Activated CD4-positive, alpha-beta memory T cell treated with anti-CD3 and anti-CD28 coated beads, Interleukin-2, amount 10 ng/mL, durations not matched to agents 7 days and 5 days (primary cell): ENCODE results near the gene ORC2. TPM values are rescaled to one million over a fixed set of nuclear protein-coding genes. Genes with fewer than 3 reads are reported as not detected.
A peak's percentile ranks its signal among the peaks of the same experiment; 100 is the strongest.
"Not testable (repeated sequence)": the region's sequence is repeated elsewhere in the genome, so short reads cannot be mapped to it uniquely, and the experiment has no call there.

ENCODE experiments used
- CTCF ChIA-PET: fragments of 350-600 bp; sonication (Branson Sonifier 250); formaldehyde crosslinking; loops from one replicate; lab custom pipeline; 2021; ENCODE audit warnings: antibody characterized with exemption, inconsistent platforms; lab: Charles Lee
- POLR2A ChIA-PET: fragments of 350-600 bp; sonication (Branson Sonifier 250); formaldehyde crosslinking; loops from one replicate; lab custom pipeline; 2021; ENCODE audit warnings: antibody characterized with exemption; lab: Charles Lee
- DNase-seq: peaks from one replicate; pipeline ENCODE4 v3.0.0-alpha.2; 2020
- H3K27ac Mint-ChIP-seq: one replicate; pipeline ENCODE4 v1.8.0; 2021; ENCODE audit warnings: mild to moderate bottlenecking, mixed read lengths
- H3K27me3 Mint-ChIP-seq: one replicate; pipeline ENCODE4 v1.8.0; 2021; ENCODE audit warnings: mixed read lengths
- H3K36me3 Mint-ChIP-seq: one replicate; pipeline ENCODE4 v1.8.0; 2021; ENCODE audit warnings: low read depth, mixed read lengths
- H3K4me1 Mint-ChIP-seq: one replicate; pipeline ENCODE4 v1.8.0; 2021; ENCODE audit warnings: mixed read lengths
- H3K4me3 Mint-ChIP-seq: one replicate; pipeline ENCODE4 v1.8.0; 2021; ENCODE audit warnings: mild to moderate bottlenecking, mixed read lengths
- H3K9me3 Mint-ChIP-seq: one replicate; pipeline ENCODE4 v1.8.0; 2021; ENCODE audit warnings: mixed read lengths
- total RNA-seq, 2 experiments: library from RNA; stranded (reverse); gene quantifications; one replicate each; pipeline ENCODE4 v1.2.3, GENCODE V29; 2021

Gene ORC2
- total RNA-seq: 10 to 100 TPM; 50.8 to 51.6 TPM

- Mint-ChIP-seq H3K9me3 (no peaks in the 10 kb centered on the region), H3K27ac (peak within 1 kb of the TSS; percentile 86), H3K27me3 (no peaks in the 10 kb centered on the region), H3K4me3 (peak within 1 kb of the TSS; percentile 92), H3K4me1 (peaks cover 72% of the 10 kb centered on the region), H3K36me3 (peaks cover 25% of the 10 kb centered on the region)
- ChIA-PET POLR2A (interaction anchor here (0.8 to 3.5 kb wide), 32 partner anchors 9 to 269 kb away, joined by 3 to 32 read pairs (median 4); partner anchors contain the start of genes BZW1, CASP10, CFLAR and CLK1), CTCF (interaction anchor here (0.6 to 3.6 kb wide), 39 partner anchors 8 to 444 kb away, joined by 3 to 54 read pairs (median 5); partner anchors contain the start of genes CASP10, CFLAR, NIF3L1 and PPIL3)
- DNase-seq: peak; percentile 93
These were observed at the start of gene ORC2 for GRCh38 chr2:200963124-200963917. ORC2 (minus strand) TSS chr2:200963660; CDS start chr2:200958123, 5,537 bp downstream.

GRCh38 chr2:201008296-201008829 is 44.9 kb upstream of the ORC2 start:
- CTCF ChIA-PET: interaction anchor here (0.9 kb wide), 1 partner anchor 169 kb away, joined by 3 read pairs; no protein-coding TSS in a partner anchor
- H3K36me3 Mint-ChIP-seq: peaks cover 21% of the 10 kb centered on the region

GRCh38 chr2:201007584-201007998 is 44.1 kb upstream of the ORC2 start:
- CTCF ChIA-PET: interaction anchor here (0.6 to 0.9 kb wide), 2 partner anchors 170 to 1184 kb away, joined by 3 read pairs; no protein-coding TSS in a partner anchor
- Mint-ChIP-seq H3K27me3 (no peaks in the 10 kb centered on the region), H3K4me1 (no peaks in the 10 kb centered on the region), H3K27ac (no peak overlapping the region), H3K9me3 (no peaks in the 10 kb centered on the region), H3K4me3 (no peak overlapping the region), H3K36me3 (peaks cover 21% of the 10 kb centered on the region)
- POLR2A ChIA-PET: interaction anchor here (0.9 kb wide), 1 partner anchor 64 kb away, joined by 3 read pairs; the partner anchor contains the start of gene NDUFB3
- no peak for DNase-seq

More at GRCh38 chr2:201008296-201008829, 44.9 kb upstream of the ORC2 start:
- Mint-ChIP-seq H3K27me3 (no peaks in the 10 kb centered on the region), H3K4me1 (no peaks in the 10 kb centered on the region), H3K27ac (no peak overlapping the region), H3K4me3 (no peak overlapping the region), H3K9me3 (no peaks in the 10 kb centered on the region)
- POLR2A ChIA-PET: no interaction called here
- no peak for DNase-seq

- Mint-ChIP-seq H3K4me3 (no peak overlapping the region), H3K36me3 (peaks cover 21% of the 10 kb centered on the region), H3K9me3 (no peaks in the 10 kb centered on the region), H3K4me1 (no peaks in the 10 kb centered on the region), H3K27ac (no peak overlapping the region), H3K27me3 (no peaks in the 10 kb centered on the region)
- ChIA-PET POLR2A (no interaction called here), CTCF (interaction anchor here (1.0 kb wide), 1 partner anchor 171 kb away, joined by 3 read pairs; no protein-coding TSS in a partner anchor)
- no peak for DNase-seq
These were observed 43.2 kb upstream of the ORC2 start for GRCh38 chr2:201006704-201007103.

GRCh38 chr2:201004370-201004769 is 40.9 kb upstream of the ORC2 start:
- Mint-ChIP-seq H3K36me3 (peaks cover 24% of the 10 kb centered on the region), H3K27me3 (no peaks in the 10 kb centered on the region), H3K4me3 (no peak overlapping the region), H3K9me3 (no peaks in the 10 kb centered on the region), H3K4me1 (no peaks in the 10 kb centered on the region), H3K27ac (no peak overlapping the region)
- DNase-seq: no peak
- ChIA-PET POLR2A (no interaction called here), CTCF (no interaction called here)

- CTCF ChIA-PET: no interaction called here
- no peak for DNase-seq
- H3K4me3 Mint-ChIP-seq: no peak overlapping the region
- H3K4me1 Mint-ChIP-seq: no peaks in the 10 kb centered on the region
- no peaks in the 10 kb centered on the region for H3K27me3 Mint-ChIP-seq
- POLR2A ChIA-PET: no interaction called here
- H3K9me3 Mint-ChIP-seq: no peaks in the 10 kb centered on the region
- H3K36me3 Mint-ChIP-seq: peaks cover 31% of the 10 kb centered on the region
- H3K27ac Mint-ChIP-seq: no peak overlapping the region
These were observed 29.6 kb upstream of the ORC2 start for GRCh38 chr2:200993097-200993496.

GRCh38 chr2:200987137-200987536 is 23.7 kb upstream of the ORC2 start:
- peaks cover 25% of the 10 kb centered on the region for H3K36me3 Mint-ChIP-seq
- POLR2A ChIA-PET: no interaction called here
- no peaks in the 10 kb centered on the region for H3K4me1 Mint-ChIP-seq
- no peaks in the 10 kb centered on the region for H3K27me3 Mint-ChIP-seq
- CTCF ChIA-PET: no interaction called here
- H3K9me3 Mint-ChIP-seq: no peaks in the 10 kb centered on the region
- no peak for DNase-seq
- no peak overlapping the region for H3K4me3 Mint-ChIP-seq
- no peak overlapping the region for H3K27ac Mint-ChIP-seq

- no peaks in the 10 kb centered on the region for H3K27me3 Mint-ChIP-seq
- no peaks in the 10 kb centered on the region for H3K9me3 Mint-ChIP-seq
- peaks cover 27% of the 10 kb centered on the region for H3K36me3 Mint-ChIP-seq
- CTCF ChIA-PET: no interaction called here
- no peak overlapping the region for H3K4me3 Mint-ChIP-seq
- POLR2A ChIA-PET: no interaction called here
- no peak for DNase-seq
- no peak overlapping the region for H3K27ac Mint-ChIP-seq
- no peaks in the 10 kb centered on the region for H3K4me1 Mint-ChIP-seq
These were observed 22.3 kb upstream of the ORC2 start for GRCh38 chr2:200985799-200986198.

- CTCF ChIA-PET: interaction anchor here (0.6 to 1.6 kb wide), 4 partner anchors 13 to 181 kb away, joined by 3 to 4 read pairs (median 4); partner anchors contain the start of gene ORC2
- H3K4me3 Mint-ChIP-seq: no peak overlapping the region
- H3K36me3 Mint-ChIP-seq: peaks cover 25% of the 10 kb centered on the region
- H3K4me1 Mint-ChIP-seq: no peaks in the 10 kb centered on the region
- DNase-seq: no peak
- no peaks in the 10 kb centered on the region for H3K9me3 Mint-ChIP-seq
- no peaks in the 10 kb centered on the region for H3K27me3 Mint-ChIP-seq
- POLR2A ChIA-PET: interaction anchor here (0.9 to 2.2 kb wide), 4 partner anchors 11 to 154 kb away, joined by 3 to 7 read pairs (median 3); partner anchors contain the start of gene ORC2
- no peak overlapping the region for H3K27ac Mint-ChIP-seq
These were observed 13.2 kb upstream of the ORC2 start for GRCh38 chr2:200976710-200977109.

GRCh38 chr2:200975672-200976071 is 12.2 kb upstream of the ORC2 start:
- Mint-ChIP-seq H3K4me1 (no peaks in the 10 kb centered on the region), H3K27me3 (no peaks in the 10 kb centered on the region), H3K4me3 (no peak overlapping the region), H3K36me3 (peaks cover 15% of the 10 kb centered on the region), H3K9me3 (no peaks in the 10 kb centered on the region), H3K27ac (no peak overlapping the region)
- ChIA-PET CTCF (interaction anchor here (0.8 kb wide), 1 partner anchor 12 kb away, joined by 4 read pairs; the partner anchor contains the start of gene ORC2), POLR2A (interaction anchor here (1.3 kb wide), 1 partner anchor 142 kb away, joined by 3 read pairs; no protein-coding TSS in a partner anchor)
- DNase-seq: no peak

- POLR2A ChIA-PET, H3K4me3 Mint-ChIP-seq, CTCF ChIA-PET, H3K9me3 Mint-ChIP-seq, H3K27me3 Mint-ChIP-seq, DNase-seq, H3K27ac Mint-ChIP-seq: not testable (repeated sequence)
- Mint-ChIP-seq H3K36me3 (peaks cover 15% of the 10 kb centered on the region), H3K4me1 (peaks cover 27% of the 10 kb centered on the region)
These were observed 6.6 kb upstream of the ORC2 start for GRCh38 chr2:200970057-200970456.

- peaks cover 39% of the 10 kb centered on the region for H3K4me1 Mint-ChIP-seq
- H3K36me3 Mint-ChIP-seq: peaks cover 21% of the 10 kb centered on the region
- H3K9me3 Mint-ChIP-seq: no peaks in the 10 kb centered on the region
- DNase-seq: no peak
- no peak overlapping the region for H3K27ac Mint-ChIP-seq
- no peaks in the 10 kb centered on the region for H3K27me3 Mint-ChIP-seq
- CTCF ChIA-PET: no interaction called here
- POLR2A ChIA-PET: no interaction called here
- no peak overlapping the region for H3K4me3 Mint-ChIP-seq
These were observed 5.3 kb upstream of the ORC2 start for GRCh38 chr2:200968735-200969134.

GRCh38 chr2:200968162-200968561 is 4.7 kb upstream of the ORC2 start:
- ChIA-PET CTCF (no interaction called here), POLR2A (interaction anchor here (0.9 to 1.3 kb wide), 2 partner anchors 10 to 215 kb away, joined by 3 read pairs; partner anchors contain the start of gene CASP10)
- Mint-ChIP-seq H3K36me3 (peaks cover 21% of the 10 kb centered on the region), H3K4me3 (no peak overlapping the region), H3K27ac (no peak overlapping the region), H3K4me1 (peaks cover 41% of the 10 kb centered on the region), H3K9me3 (no peaks in the 10 kb centered on the region), H3K27me3 (no peaks in the 10 kb centered on the region)
- DNase-seq: no peak
